GM06990 (cell line): ENCODE data around the gene HSPD1.
"Not testable (repeated sequence)": the region's sequence is repeated elsewhere in the genome, so short reads cannot be mapped to it uniquely, and the experiment has no call there.

ENCODE experiments used
- DNase-seq: peaks from one replicate; pipeline ENCODE4 v3.0.0-alpha.2; 2011; ENCODE audit not compliant: insufficient read length; ENCODE audit errors: extremely low read depth
- H3K27me3 ChIP-seq: replicated peaks from 2 replicates; pipeline ENCODE4 v1.6.0; 2011; ENCODE audit warnings: low read length; ENCODE audit not compliant: control insufficient read depth, insufficient read depth
- H3K36me3 ChIP-seq: 2 replicates; pipeline ENCODE4 v1.5.1; 2011; ENCODE audit warnings: low read length; ENCODE audit not compliant: control insufficient read depth, insufficient read depth
- H3K4me3 ChIP-seq: replicated peaks from 2 replicates; pipeline ENCODE4 v1.5.1; 2011; ENCODE audit warnings: low read depth, mild to moderate bottlenecking, control low read depth, low read length
- TF ChIP-seq, protein P1 (sequence below): IDR thresholded peaks from 2 replicates; pipeline ENCODE4 v1.5.1; 2011; ENCODE audit warnings: low read length, control low read depth, mild to moderate bottlenecking, inconsistent platforms; ENCODE audit not compliant: insufficient read depth, poor library complexity, severe bottlenecking

Gene HSPD1

DNA sequence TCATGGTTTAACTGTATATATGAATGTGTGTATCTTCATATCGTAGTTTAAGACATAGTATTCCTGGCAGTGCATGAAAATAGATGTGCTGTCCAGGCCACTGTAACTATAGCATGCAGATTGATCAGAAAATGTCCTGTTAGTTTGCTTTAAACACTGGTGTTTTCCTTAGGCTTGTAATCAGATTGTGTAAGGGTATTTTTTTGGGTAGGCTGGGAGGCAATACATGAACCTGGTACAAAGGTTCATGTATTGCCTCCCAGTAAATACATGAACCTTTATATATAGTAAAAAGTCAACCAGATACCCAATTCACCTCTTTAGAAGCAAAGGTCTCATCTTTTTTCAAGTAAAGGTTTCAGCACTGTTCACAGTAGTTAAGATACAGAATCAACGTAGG is 44.7 kb downstream of the HSPD1 start:
- no peaks in the 10 kb centered on the region for H3K27me3 ChIP-seq
- TF ChIP-seq, protein P1, sequence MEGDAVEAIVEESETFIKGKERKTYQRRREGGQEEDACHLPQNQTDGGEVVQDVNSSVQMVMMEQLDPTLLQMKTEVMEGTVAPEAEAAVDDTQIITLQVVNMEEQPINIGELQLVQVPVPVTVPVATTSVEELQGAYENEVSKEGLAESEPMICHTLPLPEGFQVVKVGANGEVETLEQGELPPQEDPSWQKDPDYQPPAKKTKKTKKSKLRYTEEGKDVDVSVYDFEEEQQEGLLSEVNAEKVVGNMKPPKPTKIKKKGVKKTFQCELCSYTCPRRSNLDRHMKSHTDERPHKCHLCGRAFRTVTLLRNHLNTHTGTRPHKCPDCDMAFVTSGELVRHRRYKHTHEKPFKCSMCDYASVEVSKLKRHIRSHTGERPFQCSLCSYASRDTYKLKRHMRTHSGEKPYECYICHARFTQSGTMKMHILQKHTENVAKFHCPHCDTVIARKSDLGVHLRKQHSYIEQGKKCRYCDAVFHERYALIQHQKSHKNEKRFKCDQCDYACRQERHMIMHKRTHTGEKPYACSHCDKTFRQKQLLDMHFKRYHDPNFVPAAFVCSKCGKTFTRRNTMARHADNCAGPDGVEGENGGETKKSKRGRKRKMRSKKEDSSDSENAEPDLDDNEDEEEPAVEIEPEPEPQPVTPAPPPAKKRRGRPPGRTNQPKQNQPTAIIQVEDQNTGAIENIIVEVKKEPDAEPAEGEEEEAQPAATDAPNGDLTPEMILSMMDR, result no peak
- no peaks in the 10 kb centered on the region; the same call in none of the 2 replicates for H3K36me3 ChIP-seq
- no peak for DNase-seq
- H3K4me3 ChIP-seq, result peak overlapping the region; percentile 93

DNA sequence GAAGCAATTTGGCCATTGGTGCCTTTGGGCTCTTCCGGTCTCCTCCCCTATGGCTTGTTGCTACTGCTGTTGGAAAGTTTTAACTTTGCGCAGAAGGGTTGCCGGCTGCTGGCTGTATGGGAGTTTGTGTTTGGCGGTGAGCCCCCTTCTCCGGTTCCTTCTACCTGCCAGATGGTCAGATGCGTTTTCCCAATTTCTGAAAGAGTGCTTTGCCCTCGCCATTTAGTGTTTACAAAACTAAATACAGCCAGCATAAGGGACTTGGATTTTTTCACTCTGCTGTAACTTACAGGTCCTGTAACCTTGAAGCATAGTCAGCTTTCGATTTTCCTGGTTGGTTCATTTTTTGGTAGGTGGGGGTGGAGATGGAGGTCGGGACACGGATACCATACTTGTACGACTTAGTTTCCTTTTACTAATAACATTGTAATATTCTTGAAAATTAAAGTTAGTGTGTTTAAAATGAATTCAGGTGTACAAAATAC is 45.7 kb downstream of the HSPD1 start:
- no peaks in the 10 kb centered on the region; the same call in none of the 2 replicates for H3K36me3 ChIP-seq
- DNase-seq, result no peak
- H3K27me3 ChIP-seq, result no peaks in the 10 kb centered on the region
- TF ChIP-seq, protein P1, result no peak
- peak overlapping the region; percentile 93 for H3K4me3 ChIP-seq

DNA sequence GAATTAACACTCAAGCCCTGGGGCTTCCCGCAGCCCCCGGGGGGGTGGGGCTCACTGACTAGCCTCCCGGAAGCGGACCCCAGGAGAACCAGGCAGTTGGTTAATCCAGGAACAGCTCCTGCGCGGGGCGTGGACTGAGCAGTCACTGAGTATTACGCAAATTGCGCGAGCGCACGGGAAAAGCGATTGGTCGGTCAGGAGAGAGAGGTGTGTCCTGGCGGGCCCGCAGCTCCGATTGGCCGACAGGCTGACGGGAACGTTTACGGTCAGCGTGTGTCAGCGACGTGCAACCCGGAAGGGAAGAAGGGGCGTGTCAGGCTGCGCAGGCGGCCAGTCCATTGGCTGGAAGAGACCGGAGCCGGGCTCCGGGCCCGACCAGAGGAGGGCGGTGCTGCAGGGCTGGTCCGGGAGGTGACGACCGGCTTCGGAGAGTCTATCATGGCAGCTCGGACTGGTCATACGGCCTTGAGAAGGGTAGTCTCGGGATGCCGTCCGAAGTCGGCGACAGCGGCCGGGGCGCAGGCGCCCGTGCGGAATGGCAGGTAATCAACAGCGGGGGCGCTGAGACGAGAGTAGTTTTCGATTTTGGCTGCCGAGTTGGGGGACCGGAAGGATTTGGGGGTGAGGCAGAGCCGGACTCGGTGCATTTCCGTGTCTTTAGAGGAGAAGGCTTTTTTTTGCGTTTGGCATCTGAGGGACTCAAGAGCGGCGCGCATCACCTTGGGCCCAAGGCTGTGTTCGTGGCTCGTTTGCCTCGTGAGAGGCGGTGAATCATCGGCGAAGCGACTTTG is 46.3 kb downstream of the HSPD1 start, which contains the start of gene COQ10B:
TSS of gene COQ10B (plus strand) at position 430 of the 791 bp plus-strand sequence. CDS start at position 439, 9 bp downstream.
- H3K27me3 ChIP-seq, result no peaks in the 10 kb centered on the region
- H3K36me3 ChIP-seq, result no peaks in the 10 kb centered on the region; the same call in 1 of the 2 replicates
- peak; percentile 99 for DNase-seq
- peak within 1 kb of the TSS; percentile 93 for H3K4me3 ChIP-seq
- TF ChIP-seq, protein P1, result peak; percentile 33

DNA sequence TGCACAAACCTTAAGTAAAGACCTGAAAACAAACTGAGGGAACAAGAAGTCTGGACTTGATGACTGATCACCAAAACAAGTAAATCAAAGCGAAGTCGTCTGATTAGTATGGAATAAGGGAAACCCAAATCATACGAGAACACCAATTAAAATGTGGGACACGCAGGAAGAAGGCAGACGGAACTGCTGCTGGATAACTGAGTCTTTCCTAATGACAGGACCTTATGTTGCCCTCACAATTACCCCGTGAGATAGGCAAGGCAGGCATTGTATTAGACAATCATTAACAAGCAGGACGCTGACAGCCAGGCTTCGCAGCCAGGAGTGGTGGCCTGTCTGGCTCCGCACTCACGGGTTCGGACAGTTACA is 46.9 kb downstream of the HSPD1 start:
- TF ChIP-seq, protein P1, result no peak

DNA sequence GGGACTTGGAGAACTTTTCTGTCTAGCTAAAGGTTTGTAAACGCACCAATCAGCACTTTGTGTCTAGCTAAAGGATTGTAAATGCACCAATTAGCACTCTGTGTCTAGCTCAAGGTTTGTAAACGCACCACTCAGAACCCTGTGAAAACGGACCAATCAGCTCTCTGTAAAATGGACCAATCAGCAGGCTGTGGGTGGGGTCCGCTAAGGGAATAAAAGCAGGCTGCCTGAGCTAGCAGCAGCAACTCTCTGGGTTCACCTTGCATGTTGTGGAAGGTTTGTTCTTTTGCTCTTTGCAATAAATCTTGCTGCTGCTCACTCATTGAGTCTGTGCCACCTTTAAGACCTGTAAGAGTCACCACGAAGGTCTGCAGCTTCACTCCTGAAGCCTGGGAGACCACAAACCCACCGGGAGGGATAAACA is 48.7 kb downstream of the HSPD1 start:
- not testable (repeated sequence) for DNase-seq, H3K27me3 ChIP-seq, H3K4me3 ChIP-seq, H3K36me3 ChIP-seq

More for the DNA sequence above, 46.9 kb downstream of the HSPD1 start:
- H3K4me3 ChIP-seq, result peak overlapping the region; percentile 80
- no peaks in the 10 kb centered on the region for H3K27me3 ChIP-seq
- DNase-seq, result no peak
- H3K36me3 ChIP-seq, result no peaks in the 10 kb centered on the region; the same call in 1 of the 2 replicates

DNA sequence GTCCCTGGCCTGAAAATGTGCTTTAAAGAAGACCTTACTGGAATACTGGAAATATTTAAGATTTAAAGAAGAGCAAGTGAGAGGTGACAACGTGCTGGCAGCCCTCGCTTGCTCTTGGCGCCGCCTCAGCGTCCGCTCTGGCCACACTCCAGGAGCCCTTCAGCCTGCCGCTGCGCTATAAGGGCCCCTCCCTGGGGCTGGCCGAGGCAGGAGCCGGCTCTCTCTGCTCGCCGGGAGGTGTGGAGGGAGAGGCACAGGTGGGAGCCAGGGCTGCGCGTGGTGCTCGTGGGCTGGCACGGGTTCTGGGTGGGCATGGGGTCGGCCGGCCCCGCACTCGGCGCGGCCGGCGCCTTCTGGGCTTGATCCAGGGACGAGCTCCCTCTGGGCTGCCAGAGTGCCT is 49.2 kb downstream of the HSPD1 start:
- Histone ChIP-seq H3K27me3 (no peaks in the 10 kb centered on the region), H3K4me3 (no peak overlapping the region), H3K36me3 (no peaks in the 10 kb centered on the region; the same call in 1 of the 2 replicates)
- TF ChIP-seq, protein P1, result no peak
- DNase-seq, result no peak
